Panc1 (cell line): ENCODE measurements around the gene AMBRA1. TPM values are rescaled to one million over a fixed set of nuclear protein-coding genes. Genes with fewer than 3 reads are reported as not detected.

Experiments used
- ATAC-seq: fragments of 200-7000 bp; cut with Tn5 transposase; 2 replicates; pipeline ENCODE4 v1.9.1; 2020; ENCODE audit warnings: mild to moderate bottlenecking, moderate library complexity
- BruUV-seq: library from RNA; stranded (reverse); fragments of 400-500 nt; replicated peaks from 2 replicates; lab custom pipeline; 2021; lab: Mats Ljungman, UMichigan
- CTCF ChIA-PET: fragments of 300-600 bp; sonication (Branson Sonifier 250); formaldehyde crosslinking; loops from one replicate; lab custom pipeline; 2022; ENCODE audit warnings: antibody characterized with exemption; lab: Charles Lee
- POLR2A ChIA-PET: fragments of 300-600 bp; sonication (Branson Sonifier 250); formaldehyde crosslinking; loops from one replicate; lab custom pipeline; 2022; ENCODE audit warnings: antibody characterized with exemption; lab: Charles Lee
- DNase-seq: peaks from one replicate; pipeline ENCODE4 v3.0.0-alpha.2; 2010; ENCODE audit warnings: low read depth, low spot score
- H3K27ac ChIP-seq: 2 replicates; pipeline ENCODE4 v1.5.1; 2011; ENCODE audit warnings: mild to moderate bottlenecking, low read length, inconsistent platforms
- H3K27me3 ChIP-seq: fragments of 200-500 bp; sonication (Bioruptor generic); 2 replicates; pipeline ENCODE4 v1.6.0; 2014; ENCODE audit warnings: low read length, inconsistent platforms; ENCODE audit not compliant: control insufficient read depth, insufficient read depth
- H3K36me3 ChIP-seq: fragments of 200-500 bp; sonication (Bioruptor generic); 2 replicates; pipeline ENCODE4 v1.5.1; 2014; ENCODE audit warnings: inconsistent platforms, mild to moderate bottlenecking, low read length, moderate library complexity; ENCODE audit not compliant: control insufficient read depth, insufficient read depth
- H3K4me1 ChIP-seq: 2 replicates; pipeline ENCODE4 v1.5.1; 2011; ENCODE audit warnings: inconsistent platforms, mild to moderate bottlenecking, low read length, moderate library complexity; ENCODE audit not compliant: control insufficient read depth, insufficient read depth
- H3K4me3 ChIP-seq, 2 experiments: 2 replicates each; pipeline ENCODE4 v1.5.1; 2011 to 2012; ENCODE audit warnings: low read depth in 2 of 2, low read length in 2 of 2, mild to moderate bottlenecking in 2 of 2, inconsistent platforms in 1 of 2, moderate library complexity in 1 of 2
- H3K9me3 ChIP-seq: fragments of 200-500 bp; sonication (Bioruptor generic); 2 replicates; pipeline ENCODE4 v1.5.1; 2014; ENCODE audit warnings: low read depth, mild to moderate bottlenecking, inconsistent platforms, low read length, moderate library complexity; ENCODE audit not compliant: control insufficient read depth, insufficient read depth
- CTCF ChIP-seq: fragments of 450-650 bp; IDR thresholded peaks from 2 replicates; pipeline ENCODE4 v1.5.1; 2017; ENCODE audit warnings: mild to moderate bottlenecking
- POLR2AphosphoS5 ChIP-seq: IDR thresholded peaks from 2 replicates; pipeline ENCODE4 v1.6.1; 2012; ENCODE audit warnings: mild to moderate bottlenecking, low read depth, low read length, moderate library complexity
- SIN3A ChIP-seq: IDR thresholded peaks from 2 replicates; pipeline ENCODE4 v1.6.1; 2012; ENCODE audit warnings: low read depth, mild to moderate bottlenecking, low read length, moderate library complexity, borderline replicate concordance; ENCODE audit not compliant: insufficient read depth
- TCF7L2 ChIP-seq: IDR thresholded peaks from 2 replicates; pipeline ENCODE4 v1.6.1; 2011; ENCODE audit warnings: mild to moderate bottlenecking, low read depth, low read length, inconsistent platforms
- in situ Hi-C: cut with HindIII; loops from 2 replicates; pipeline ENCODE4 v1.10.0; 2016; ENCODE audit warnings: low sequenced_read_pairs, low pct_unique_long_range_greater_than_20kb
- intact Hi-C: fragments of 100-400 bp; cut with micrococcal nuclease; formaldehyde crosslinking; loops from one replicate; pipeline ENCODE4 v1.10.0; 2022; ENCODE audit not compliant: unreplicated experiment
- total RNA-seq: library from RNA; stranded (reverse); gene quantifications from one replicate; pipeline ENCODE4 v1.2.1, GENCODE V29; 2021; ENCODE audit not compliant: unreplicated experiment
- TF ChIP-seq, protein P1 (sequence below), 2 experiments: IDR thresholded peaks; 2 replicates each; pipeline ENCODE4 v1.6.1; 2011 to 2012; ENCODE audit warnings: low read depth in 2 of 2, control low read depth in 1 of 2, low read length in 1 of 2, mild to moderate bottlenecking in 1 of 2, moderate library complexity in 1 of 2; ENCODE audit not compliant: insufficient read depth in 1 of 2

The AMBRA1 gene
- total RNA-seq, 1 experiment from 2014 or later, result 40.0 TPM

DNA sequence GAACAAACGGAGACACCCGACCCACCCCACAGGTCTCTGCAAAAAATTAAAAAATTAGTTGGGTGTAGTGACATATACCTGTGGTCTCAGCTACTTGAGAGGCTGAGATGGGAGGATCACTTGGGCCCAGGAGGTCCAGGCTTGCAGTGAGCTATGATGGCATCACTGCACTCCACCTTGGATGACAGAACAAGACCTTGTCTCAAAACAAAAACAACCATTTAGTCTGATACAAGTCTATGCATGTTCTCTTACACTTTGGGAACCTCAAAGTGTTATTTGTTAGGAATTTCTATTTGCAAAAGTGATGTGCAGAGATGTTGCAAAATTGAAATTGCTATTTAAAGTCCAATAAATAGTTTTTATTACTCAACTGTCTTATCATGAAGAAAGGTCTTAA lies 37.9 kb upstream of the AMBRA1 start:
- TF ChIP-seq SIN3A (no peak), CTCF (no peak), POLR2AphosphoS5 (no peak), TCF7L2 (no peak)
- TF ChIP-seq, protein P1, sequence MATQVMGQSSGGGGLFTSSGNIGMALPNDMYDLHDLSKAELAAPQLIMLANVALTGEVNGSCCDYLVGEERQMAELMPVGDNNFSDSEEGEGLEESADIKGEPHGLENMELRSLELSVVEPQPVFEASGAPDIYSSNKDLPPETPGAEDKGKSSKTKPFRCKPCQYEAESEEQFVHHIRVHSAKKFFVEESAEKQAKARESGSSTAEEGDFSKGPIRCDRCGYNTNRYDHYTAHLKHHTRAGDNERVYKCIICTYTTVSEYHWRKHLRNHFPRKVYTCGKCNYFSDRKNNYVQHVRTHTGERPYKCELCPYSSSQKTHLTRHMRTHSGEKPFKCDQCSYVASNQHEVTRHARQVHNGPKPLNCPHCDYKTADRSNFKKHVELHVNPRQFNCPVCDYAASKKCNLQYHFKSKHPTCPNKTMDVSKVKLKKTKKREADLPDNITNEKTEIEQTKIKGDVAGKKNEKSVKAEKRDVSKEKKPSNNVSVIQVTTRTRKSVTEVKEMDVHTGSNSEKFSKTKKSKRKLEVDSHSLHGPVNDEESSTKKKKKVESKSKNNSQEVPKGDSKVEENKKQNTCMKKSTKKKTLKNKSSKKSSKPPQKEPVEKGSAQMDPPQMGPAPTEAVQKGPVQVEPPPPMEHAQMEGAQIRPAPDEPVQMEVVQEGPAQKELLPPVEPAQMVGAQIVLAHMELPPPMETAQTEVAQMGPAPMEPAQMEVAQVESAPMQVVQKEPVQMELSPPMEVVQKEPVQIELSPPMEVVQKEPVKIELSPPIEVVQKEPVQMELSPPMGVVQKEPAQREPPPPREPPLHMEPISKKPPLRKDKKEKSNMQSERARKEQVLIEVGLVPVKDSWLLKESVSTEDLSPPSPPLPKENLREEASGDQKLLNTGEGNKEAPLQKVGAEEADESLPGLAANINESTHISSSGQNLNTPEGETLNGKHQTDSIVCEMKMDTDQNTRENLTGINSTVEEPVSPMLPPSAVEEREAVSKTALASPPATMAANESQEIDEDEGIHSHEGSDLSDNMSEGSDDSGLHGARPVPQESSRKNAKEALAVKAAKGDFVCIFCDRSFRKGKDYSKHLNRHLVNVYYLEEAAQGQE (IDR thresholded peaks at IDR 0.05; ENCODE audit: insufficient read depth in 1 of 2, low read depth in 2 of 2, low read length in 1 of 2), result no peak
- ChIA-PET POLR2A (no interaction called here), CTCF (no interaction called here)
- Histone ChIP-seq H3K4me3 (no peak overlapping the region), H3K27ac (no peak overlapping the region), H3K27me3 (no peaks in the 10 kb centered on the region), H3K9me3 (no peaks in the 10 kb centered on the region), H3K36me3 (0 out of 2 replicates have a peak, but pooled peaks cover 2% of the 10 kb centered on the region), H3K4me1 (no peaks in the 10 kb centered on the region)
- ATAC-seq, result no peak
- in situ Hi-C loops (no loop called here), intact Hi-C loops (no loop called here)
- DNase-seq, result no peak
- no TSS peak for BruUV-seq

DNA sequence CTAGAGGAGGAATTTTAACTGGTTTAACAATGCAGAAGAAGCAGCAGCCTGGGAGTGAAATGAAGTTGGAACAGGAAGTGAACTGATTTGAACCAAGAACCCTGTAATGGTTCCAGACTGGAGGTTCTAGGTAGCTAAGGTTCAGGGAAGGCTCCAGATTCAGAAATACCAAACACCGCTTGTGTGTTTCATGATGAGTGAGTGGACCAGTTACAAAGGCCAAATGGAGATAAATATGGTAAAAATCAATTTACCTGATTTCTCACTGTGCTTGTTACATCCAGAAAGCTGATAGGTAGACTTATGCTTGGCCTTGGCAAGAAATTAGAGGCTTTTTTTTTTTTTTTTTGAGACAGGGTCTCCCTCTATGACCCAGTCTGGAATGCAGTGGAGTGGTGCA lies 36.4 kb upstream of the AMBRA1 start:
- H3K36me3 ChIP-seq, result 0 out of 2 replicates have a peak, but pooled peaks cover 2% of the 10 kb centered on the region
- POLR2A ChIA-PET, result interaction anchor here (0.6 kb wide), 2 partner anchors 90 to 122 kb away, joined by 6 to 7 read pairs; no protein-coding TSS in a partner anchor
- BruUV-seq, result no TSS peak
- TF ChIP-seq CTCF (no peak), POLR2AphosphoS5 (no peak), SIN3A (no peak), TCF7L2 (no peak)
- TF ChIP-seq, protein P1 (IDR thresholded peaks at IDR 0.05; ENCODE audit: insufficient read depth in 1 of 2, low read depth in 2 of 2, low read length in 1 of 2), result no peak
- in situ Hi-C loops, result no loop called here
- no peak overlapping the region for H3K27ac ChIP-seq
- no peaks in the 10 kb centered on the region for H3K27me3 ChIP-seq
- CTCF ChIA-PET, result interaction anchor here (0.6 kb wide), 2 partner anchors 12 to 117 kb away, joined by 5 to 7 read pairs; no protein-coding TSS in a partner anchor
- H3K9me3 ChIP-seq, result no peaks in the 10 kb centered on the region
- no peak for DNase-seq
- intact Hi-C loops, result no loop called here
- ATAC-seq, result no peak
- no peaks in the 10 kb centered on the region for H3K4me1 ChIP-seq
- H3K4me3 ChIP-seq, result no peak overlapping the region
